Muscle layer of colon (tissue), 2 donors: ENCODE data around the gene CD300LB.
"Not testable (repeated sequence)": the region's sequence is repeated elsewhere in the genome, so short reads cannot be mapped to it uniquely, and the experiment has no call there.

Experiments
- H3K27ac ChIP-seq: one replicate; pipeline ENCODE4 v1.7.0; 2013; ENCODE audit warnings: low read depth, mild to moderate bottlenecking, low read length, moderate library complexity
- H3K27me3 ChIP-seq, 2 donors: one replicate each; pipeline ENCODE4 v1.7.0; 2013; ENCODE audit warnings: low read length in 2 of 2, mild to moderate bottlenecking in 2 of 2; ENCODE audit not compliant: insufficient read depth in 2 of 2, control insufficient read depth in 1 of 2
- H3K36me3 ChIP-seq: one replicate; pipeline ENCODE4 v1.7.0; 2013; ENCODE audit warnings: mild to moderate bottlenecking, low read length; ENCODE audit not compliant: insufficient read depth
- H3K4me1 ChIP-seq: one replicate; pipeline ENCODE4 v1.7.0; 2013; ENCODE audit warnings: mild to moderate bottlenecking, low read length; ENCODE audit not compliant: insufficient read depth
- H3K4me3 ChIP-seq, 2 donors: one replicate each; pipeline ENCODE4 v1.7.0; 2013; ENCODE audit warnings: low read length in 2 of 2, low read depth in 1 of 2, mild to moderate bottlenecking in 1 of 2, moderate library complexity in 1 of 2
- H3K9ac ChIP-seq: one replicate; pipeline ENCODE4 v1.7.0; 2013; ENCODE audit warnings: low read length
- H3K9me3 ChIP-seq: one replicate; pipeline ENCODE4 v1.7.0; 2013; ENCODE audit warnings: mild to moderate bottlenecking, low read length
- donor health status: abdominal sarcoma.
- donor health status: Adenocarcinoma of cecum.

CD300LB gene

DNA sequence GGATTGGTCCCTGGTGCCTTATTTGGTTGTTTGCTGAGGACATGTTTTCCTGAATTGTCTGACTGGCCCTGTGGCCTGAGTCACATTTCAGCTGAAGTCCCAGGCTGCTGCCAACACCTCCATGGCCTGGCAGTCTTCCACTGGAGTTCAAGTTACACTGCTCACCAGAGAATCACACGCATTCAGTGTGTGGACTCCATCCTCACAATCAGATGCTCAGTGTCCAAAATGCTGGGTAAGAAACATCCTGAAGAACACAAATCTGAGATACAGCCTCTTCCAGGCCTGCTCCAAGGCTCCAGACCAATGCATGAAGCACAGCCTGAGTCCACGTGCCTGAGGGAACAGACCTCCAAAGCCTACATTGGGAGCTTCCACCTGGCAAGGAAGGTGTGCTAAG is 19.2 kb downstream of the CD300LB start:
- no peaks in the 10 kb centered on the region for H3K9me3 ChIP-seq
- no peak overlapping the region for H3K4me3 ChIP-seq
- no peaks in the 10 kb centered on the region for H3K4me1 ChIP-seq
- no peaks in the 10 kb centered on the region for H3K36me3 ChIP-seq
- no peak overlapping the region for H3K27ac ChIP-seq
- H3K27me3 ChIP-seq: peaks cover 0 to 4% of the 10 kb centered on the region in 2 donors
- H3K9ac ChIP-seq: no peak overlapping the region

- Histone ChIP-seq H3K9ac (no peak overlapping the region), H3K4me1 (no peaks in the 10 kb centered on the region), H3K27me3 (peaks cover 0 to 4% of the 10 kb centered on the region in 2 donors), H3K36me3 (no peaks in the 10 kb centered on the region), H3K9me3 (no peaks in the 10 kb centered on the region), H3K4me3 (no peak overlapping the region), H3K27ac (no peak overlapping the region)
Measured at GRCh38 chr17:74508156-74508555, 23.1 kb downstream of the CD300LB start.

DNA sequence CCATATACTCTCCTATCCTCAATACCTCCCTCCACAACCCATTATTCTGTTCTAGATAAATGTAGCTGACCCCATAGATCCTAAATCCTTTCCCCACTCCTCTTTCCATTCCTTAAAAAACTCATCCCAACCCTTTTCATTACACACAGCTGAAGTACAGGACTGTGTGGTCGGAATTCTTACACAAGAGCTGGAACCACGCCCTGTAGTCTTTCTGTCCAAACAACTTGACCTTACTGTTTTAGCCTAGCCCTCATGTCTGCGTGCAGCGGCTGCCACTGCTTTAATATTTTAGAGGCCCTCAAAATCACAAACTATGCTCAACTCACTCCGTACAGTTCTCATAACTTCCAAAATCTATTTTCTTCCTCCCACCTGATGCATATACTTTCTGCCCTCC is 27.3 kb downstream of the CD300LB start:
- H3K27ac ChIP-seq, H3K9ac ChIP-seq, H3K9me3 ChIP-seq, H3K4me1 ChIP-seq, H3K36me3 ChIP-seq, H3K4me3 ChIP-seq, H3K27me3 ChIP-seq: not testable (repeated sequence)

GRCh38 chr17:74502861-74503260 is 28.4 kb downstream of the CD300LB start:
- Histone ChIP-seq H3K4me1 (no peaks in the 10 kb centered on the region), H3K9ac (no peak overlapping the region), H3K4me3 (no peak overlapping the region), H3K27ac (no peak overlapping the region), H3K36me3 (no peaks in the 10 kb centered on the region), H3K9me3 (no peaks in the 10 kb centered on the region), H3K27me3 (no peaks in the 10 kb centered on the region)

DNA sequence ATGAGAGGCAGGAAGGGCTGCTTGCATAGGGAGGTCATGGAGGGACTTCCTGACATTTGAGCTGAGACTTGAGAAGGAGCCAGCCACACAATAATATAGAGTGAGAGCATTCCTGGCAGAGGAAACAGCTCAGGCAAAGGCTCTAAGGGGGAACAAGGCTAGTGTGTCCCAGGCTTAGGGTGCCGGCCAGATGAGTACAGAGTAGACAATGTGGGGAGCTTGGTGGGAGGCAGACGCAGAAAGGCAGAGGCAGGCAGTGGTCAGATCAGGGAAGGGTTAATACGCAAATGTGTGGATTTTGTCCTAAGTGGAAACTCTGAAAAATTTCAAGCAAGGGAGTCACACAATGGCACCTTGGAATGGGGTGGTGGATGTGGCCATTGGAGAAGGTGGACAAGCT is 31.3 kb downstream of the CD300LB start:
- no peaks in the 10 kb centered on the region for H3K9me3 ChIP-seq
- H3K36me3 ChIP-seq: no peaks in the 10 kb centered on the region
- no peak overlapping the region for H3K9ac ChIP-seq
- H3K4me3 ChIP-seq: no peak overlapping the region
- no peak overlapping the region for H3K27ac ChIP-seq
- no peaks in the 10 kb centered on the region for H3K4me1 ChIP-seq
- H3K27me3 ChIP-seq: no peaks in the 10 kb centered on the region

- Histone ChIP-seq H3K4me3 (no peak overlapping the region), H3K27ac (no peak overlapping the region), H3K9ac (no peak overlapping the region), H3K4me1 (no peaks in the 10 kb centered on the region), H3K9me3 (no peaks in the 10 kb centered on the region), H3K36me3 (no peaks in the 10 kb centered on the region), H3K27me3 (no peaks in the 10 kb centered on the region)
Measured at GRCh38 chr17:74497471-74497870, 33.8 kb downstream of the CD300LB start.

DNA sequence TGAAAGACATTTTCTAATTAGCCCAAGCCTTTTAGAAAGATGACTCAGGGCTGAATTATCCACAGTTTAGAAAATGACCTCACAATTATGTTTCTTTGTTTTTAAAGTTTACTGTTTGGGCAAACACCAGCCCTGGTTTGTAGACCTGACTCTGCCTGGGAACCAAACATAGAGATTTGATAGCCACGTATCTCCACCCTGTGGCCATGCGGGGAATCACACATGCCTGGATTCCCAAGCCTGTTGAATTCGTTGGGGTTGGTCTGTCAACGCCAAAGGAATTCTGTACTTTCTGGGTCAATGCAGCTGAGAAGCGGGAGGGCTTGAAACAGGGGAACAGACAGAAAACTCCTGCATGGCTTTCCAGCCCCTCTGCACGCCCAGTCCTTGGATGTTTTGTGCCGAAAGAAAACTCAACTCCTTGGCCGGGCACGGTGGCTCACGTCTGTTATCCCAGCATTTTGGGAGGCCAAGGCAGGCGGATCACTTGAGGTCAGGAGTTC is 37.9 kb downstream of the CD300LB start:
- Histone ChIP-seq H3K27me3 (no peaks in the 10 kb centered on the region), H3K9ac (no peak overlapping the region)

GRCh38 chr17:74491626-74492025 is 39.6 kb downstream of the CD300LB start:
- Histone ChIP-seq H3K4me1 (no peaks in the 10 kb centered on the region), H3K9ac (no peak overlapping the region), H3K36me3 (no peaks in the 10 kb centered on the region), H3K9me3 (no peaks in the 10 kb centered on the region), H3K27ac (no peak overlapping the region), H3K27me3 (no peaks in the 10 kb centered on the region), H3K4me3 (no peak overlapping the region)

More for the DNA sequence above, 37.9 kb downstream of the CD300LB start:
- H3K4me3 ChIP-seq: no peak overlapping the region
- H3K4me1 ChIP-seq: no peaks in the 10 kb centered on the region
- no peaks in the 10 kb centered on the region for H3K9me3 ChIP-seq
- no peak overlapping the region for H3K27ac ChIP-seq
- no peaks in the 10 kb centered on the region for H3K36me3 ChIP-seq

- H3K4me1 ChIP-seq: no peaks in the 10 kb centered on the region
- H3K27ac ChIP-seq: no peak overlapping the region
- no peak overlapping the region for H3K9ac ChIP-seq
- no peaks in the 10 kb centered on the region for H3K36me3 ChIP-seq
- H3K9me3 ChIP-seq: no peaks in the 10 kb centered on the region
- H3K27me3 ChIP-seq: no peaks in the 10 kb centered on the region
- no peak overlapping the region for H3K4me3 ChIP-seq
Measured at GRCh38 chr17:74490716-74491115, 40.6 kb downstream of the CD300LB start.

DNA sequence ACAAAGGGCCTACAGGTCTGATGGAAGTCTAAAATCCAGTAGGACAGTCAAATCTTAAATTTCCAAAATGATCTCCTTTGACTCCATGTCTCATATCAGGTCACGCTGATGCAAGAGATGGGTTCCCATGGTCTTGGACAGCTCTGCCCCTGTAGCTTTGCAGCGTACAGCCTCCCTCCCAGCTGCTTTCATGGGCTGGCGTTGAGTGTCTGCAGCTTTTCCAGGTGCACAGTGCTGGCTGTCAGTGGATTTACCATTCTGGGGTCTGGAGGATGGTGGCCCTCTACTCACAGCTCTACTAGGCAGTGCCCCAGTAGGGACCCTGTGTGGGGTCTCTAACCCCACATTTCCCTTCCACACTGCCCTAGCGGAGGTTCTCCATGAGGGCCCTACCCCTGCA is 43.0 kb downstream of the CD300LB start:
- H3K4me3 ChIP-seq, H3K9me3 ChIP-seq, H3K27me3 ChIP-seq, H3K9ac ChIP-seq, H3K36me3 ChIP-seq, H3K27ac ChIP-seq, H3K4me1 ChIP-seq: not testable (repeated sequence)

- no peaks in the 10 kb centered on the region for H3K4me1 ChIP-seq
- H3K9ac ChIP-seq: no peak overlapping the region
- H3K27ac ChIP-seq: no peak overlapping the region
- H3K36me3 ChIP-seq: no peaks in the 10 kb centered on the region
- H3K27me3 ChIP-seq: no peaks in the 10 kb centered on the region
- no peak overlapping the region for H3K4me3 ChIP-seq
- no peaks in the 10 kb centered on the region for H3K9me3 ChIP-seq
Measured at GRCh38 chr17:74485841-74486240, 45.4 kb downstream of the CD300LB start.

DNA sequence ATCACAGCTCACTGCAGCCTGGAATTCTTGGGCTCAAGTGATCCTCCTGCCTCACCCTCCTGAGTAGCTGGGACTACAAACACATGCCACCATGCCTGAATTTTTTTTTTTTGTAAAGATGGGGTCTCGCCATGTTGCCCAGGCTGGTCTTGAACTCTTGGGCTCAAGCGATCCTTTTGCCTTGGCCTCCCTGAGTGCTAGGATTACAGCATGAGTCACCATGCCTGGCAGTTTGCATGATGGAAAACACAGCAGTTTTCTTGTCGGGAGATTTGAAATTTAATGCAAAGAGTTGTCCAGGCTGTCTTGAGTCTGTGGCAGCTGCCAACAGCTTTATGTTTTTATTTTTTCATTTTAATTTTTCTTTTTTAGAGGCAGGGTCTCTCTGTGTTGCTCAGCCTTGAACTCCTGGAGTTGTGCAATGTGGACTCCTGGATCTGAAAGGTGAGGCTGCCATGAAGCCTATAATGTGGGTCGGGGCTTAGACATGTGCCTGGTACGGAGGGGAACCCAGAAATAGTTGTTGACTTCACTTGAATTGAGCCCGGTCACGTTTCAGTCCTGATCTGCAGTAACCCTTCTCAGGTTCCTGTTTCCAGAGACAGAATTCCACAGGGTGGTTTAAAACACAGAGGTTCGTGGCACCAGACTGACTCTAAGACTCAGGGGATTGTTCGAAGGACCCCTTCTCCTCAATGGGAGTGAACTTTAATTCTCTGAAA is 46.1 kb downstream of the CD300LB start:
- Histone ChIP-seq H3K9me3 (no peaks in the 10 kb centered on the region), H3K4me1 (no peaks in the 10 kb centered on the region), H3K4me3 (no peak overlapping the region), H3K27ac (no peak overlapping the region), H3K36me3 (no peaks in the 10 kb centered on the region), H3K27me3 (no peaks in the 10 kb centered on the region), H3K9ac (no peak overlapping the region)
